GM18870 (cell line): ENCODE results near the gene KLHL11.

Experiments used
- ATAC-seq: cut with Tn5 transposase; IDR thresholded peaks from one replicate; pipeline ENCODE4 v1.9.1; 2021; ENCODE audit warnings: moderate library complexity; ENCODE audit not compliant: unreplicated experiment

KLHL11 gene

GRCh38 chr17:41864836-41865595 lies at the start of gene KLHL11:
KLHL11 (minus strand) TSS chr17:41865423; CDS start chr17:41865370, 53 bp downstream.
- peak; percentile 81 for ATAC-seq

GRCh38 chr17:41915020-41915419 lies 49.8 kb upstream of the KLHL11 start:
- ATAC-seq: no peak

GRCh38 chr17:41914358-41914766 lies 49.1 kb upstream of the KLHL11 start:
- ATAC-seq: no peak

- no peak for ATAC-seq
Measured at GRCh38 chr17:41913798-41914197, 48.6 kb upstream of the KLHL11 start.

GRCh38 chr17:41912925-41913324 lies 47.7 kb upstream of the KLHL11 start:
- ATAC-seq: no peak

- no peak for ATAC-seq
Measured at GRCh38 chr17:41910701-41911391, 45.6 kb upstream of the KLHL11 start.

- no peak for ATAC-seq
Measured at GRCh38 chr17:41909088-41909487, 43.9 kb upstream of the KLHL11 start.

GRCh38 chr17:41907633-41908539 lies 42.7 kb upstream of the KLHL11 start:
- ATAC-seq: no peak

GRCh38 chr17:41907185-41907556 lies 41.9 kb upstream of the KLHL11 start:
- ATAC-seq: no peak

- ATAC-seq: no peak
Measured at GRCh38 chr17:41906465-41907184, 41.4 kb upstream of the KLHL11 start.

- no peak for ATAC-seq
Measured at GRCh38 chr17:41905172-41905571, 39.9 kb upstream of the KLHL11 start.

- ATAC-seq: no peak
Measured at GRCh38 chr17:41904242-41904841, 39.1 kb upstream of the KLHL11 start.

GRCh38 chr17:41901646-41902045 lies 36.4 kb upstream of the KLHL11 start:
- no peak for ATAC-seq

- no peak for ATAC-seq
Measured at GRCh38 chr17:41896726-41897125, 31.5 kb upstream of the KLHL11 start.

GRCh38 chr17:41895617-41896016 lies 30.4 kb upstream of the KLHL11 start:
- ATAC-seq: no peak

GRCh38 chr17:41894791-41895331 lies 29.6 kb upstream of the KLHL11 start:
- ATAC-seq: no peak

GRCh38 chr17:41893384-41893783 lies 28.2 kb upstream of the KLHL11 start:
- no peak for ATAC-seq

GRCh38 chr17:41892021-41892376 lies 26.8 kb upstream of the KLHL11 start:
- no peak for ATAC-seq

- no peak for ATAC-seq
Measured at GRCh38 chr17:41891135-41892020, 26.2 kb upstream of the KLHL11 start.
